PC-9 (cell line): ENCODE measurements around the gene SART3. TPM values are rescaled to one million over a fixed set of nuclear protein-coding genes. Genes with fewer than 3 reads are reported as not detected.

ENCODE experiments used
- BruUV-seq: library from RNA; stranded (reverse); fragments of 400-500 nt; replicated peaks from 2 replicates; lab custom pipeline; 2021; lab: Mats Ljungman, UMichigan
- CTCF ChIA-PET: fragments of 300-600 bp; sonication (Branson Sonifier 250); formaldehyde crosslinking; loops from one replicate; lab custom pipeline; 2022; ENCODE audit warnings: antibody characterized with exemption; lab: Charles Lee
- POLR2A ChIA-PET: fragments of 300-600 bp; sonication (Branson Sonifier 250); formaldehyde crosslinking; loops from one replicate; lab custom pipeline; 2022; ENCODE audit warnings: antibody characterized with exemption; ENCODE audit not compliant: unreplicated experiment; lab: Charles Lee
- DNase-seq, 2 experiments: peaks; one replicate each; pipeline versions ENCODE4 v3.0.0 to v3.0.0-alpha.2; 2015 to 2022; ENCODE audit warnings: mixed read lengths in 1 of 2
- H2AFZ ChIP-seq: fragments of 200-600 bp; sonication (generic); 2 replicates; pipeline ENCODE4 v1.8.1; 2017; ENCODE audit warnings: antibody characterized with exemption
- H3F3A ChIP-seq: fragments of 200-600 bp; sonication (generic); 2 replicates; pipeline ENCODE4 v1.8.1; 2017; ENCODE audit warnings: antibody characterized with exemption, mild to moderate bottlenecking, low read depth; ENCODE audit not compliant: insufficient read depth
- H3K27ac ChIP-seq: fragments of 200-600 bp; sonication (generic); 2 replicates; pipeline ENCODE4 v1.6.1; 2016; ENCODE audit warnings: mixed run types
- H3K27me3 ChIP-seq: fragments of 200-600 bp; sonication (generic); 2 replicates; pipeline ENCODE4 v1.6.1; 2016; ENCODE audit warnings: low read depth, mixed run types; ENCODE audit not compliant: insufficient read depth
- H3K36me3 ChIP-seq: fragments of 200-600 bp; sonication (generic); 2 replicates; pipeline ENCODE4 v1.6.1; 2016; ENCODE audit warnings: low read depth, mixed run types
- H3K4me1 ChIP-seq: fragments of 200-600 bp; sonication (generic); replicated peaks from 2 replicates; pipeline ENCODE4 v1.6.1; 2016; ENCODE audit warnings: mixed run types; ENCODE audit not compliant: insufficient read depth
- H3K4me2 ChIP-seq: fragments of 200-600 bp; sonication (generic); 2 replicates; pipeline ENCODE4 v1.6.1; 2017; ENCODE audit warnings: mixed run types
- H3K4me3 ChIP-seq: fragments of 200-600 bp; sonication (generic); 2 replicates; pipeline ENCODE4 v1.6.1; 2016; ENCODE audit warnings: mixed run types
- H3K79me2 ChIP-seq: fragments of 200-600 bp; sonication (generic); 2 replicates; pipeline ENCODE4 v1.6.1; 2017; ENCODE audit warnings: low read depth, mixed run types
- H3K9me2 ChIP-seq: fragments of 200-600 bp; sonication (generic); 2 replicates; pipeline ENCODE4 v1.8.1; 2017; ENCODE audit warnings: mild to moderate bottlenecking; ENCODE audit not compliant: insufficient read depth
- H3K9me3 ChIP-seq: fragments of 200-600 bp; sonication (generic); 2 replicates; pipeline ENCODE4 v1.8.1; 2016; ENCODE audit warnings: low read depth; ENCODE audit not compliant: insufficient read depth
- H4K20me1 ChIP-seq: fragments of 200-600 bp; sonication (generic); 2 replicates; pipeline ENCODE4 v1.8.1; 2017; ENCODE audit not compliant: insufficient read depth
- EZH2 ChIP-seq: fragments of 200-600 bp; sonication (generic); IDR thresholded peaks from 2 replicates; pipeline ENCODE4 v1.8.0; 2017; ENCODE audit warnings: antibody characterized with exemption, low read depth
- intact Hi-C: fragments of 100-400 bp; cut with micrococcal nuclease; formaldehyde crosslinking; loops from one replicate; pipeline ENCODE4 v1.10.0; 2022; ENCODE audit not compliant: unreplicated experiment
- total RNA-seq: library from RNA; stranded (reverse); gene quantifications from 2 replicates; pipeline ENCODE4 v1.2.3, GENCODE V29; 2021
- TF ChIP-seq, protein P1 (sequence below): fragments of 200-600 bp; sonication (generic); conservative IDR thresholded peaks from 2 replicates; pipeline ENCODE4 v1.6.1; 2017; ENCODE audit warnings: mixed run types, antibody characterized with exemption, mild to moderate bottlenecking, moderate library complexity

The SART3 gene
- total RNA-seq, 1 experiment from 2014 or later, result 49.3 TPM

DNA sequence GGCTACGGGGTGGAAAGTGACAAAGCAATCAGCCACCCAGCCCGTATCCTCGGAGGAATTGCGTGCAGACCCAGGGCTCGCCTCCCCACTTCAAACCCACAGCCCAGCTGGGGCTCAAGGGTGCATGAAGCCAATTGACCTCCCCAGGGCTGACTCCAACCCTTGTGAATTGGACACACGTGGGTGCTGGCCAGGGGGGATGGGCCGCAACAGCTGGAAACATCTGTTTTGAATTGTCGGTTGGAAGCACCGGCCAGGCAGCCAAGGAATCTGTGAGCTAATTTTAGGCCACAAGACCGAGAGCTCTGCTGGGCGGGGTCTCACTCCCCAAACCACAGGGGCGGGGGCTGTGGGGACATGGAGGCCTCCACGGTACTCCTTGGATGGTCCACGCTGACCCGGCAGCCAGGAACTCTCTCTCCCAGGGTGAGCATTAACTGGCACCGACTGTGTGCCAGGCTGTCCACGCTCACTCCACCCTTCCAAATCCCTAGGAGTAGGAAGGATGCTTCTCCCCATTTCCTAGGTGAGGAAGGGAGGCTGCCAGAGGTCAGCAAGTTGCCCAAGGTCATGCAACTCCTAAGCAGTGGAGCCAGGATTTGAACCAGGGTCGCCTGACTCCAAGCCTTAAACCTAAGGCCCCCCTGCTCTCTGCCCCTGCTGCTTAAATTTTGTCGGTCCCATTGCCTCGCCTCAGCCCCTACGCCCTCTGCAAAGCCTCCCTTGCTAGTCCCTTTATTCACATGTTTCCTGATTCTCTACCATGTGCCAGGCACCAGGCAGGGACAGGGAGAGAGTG lies 48.8 kb upstream of the SART3 start:
- H3K27me3 ChIP-seq, result no peaks in the 10 kb centered on the region
- ChIA-PET POLR2A (no interaction called here), CTCF (no interaction called here)
- H3K79me2 ChIP-seq, result no peaks in the 10 kb centered on the region
- no peak overlapping the region for H3K4me2 ChIP-seq
- BruUV-seq, result no TSS peak
- no peaks in the 10 kb centered on the region for H3K36me3 ChIP-seq
- TF ChIP-seq EZH2, result no peak
- TF ChIP-seq, protein P1, sequence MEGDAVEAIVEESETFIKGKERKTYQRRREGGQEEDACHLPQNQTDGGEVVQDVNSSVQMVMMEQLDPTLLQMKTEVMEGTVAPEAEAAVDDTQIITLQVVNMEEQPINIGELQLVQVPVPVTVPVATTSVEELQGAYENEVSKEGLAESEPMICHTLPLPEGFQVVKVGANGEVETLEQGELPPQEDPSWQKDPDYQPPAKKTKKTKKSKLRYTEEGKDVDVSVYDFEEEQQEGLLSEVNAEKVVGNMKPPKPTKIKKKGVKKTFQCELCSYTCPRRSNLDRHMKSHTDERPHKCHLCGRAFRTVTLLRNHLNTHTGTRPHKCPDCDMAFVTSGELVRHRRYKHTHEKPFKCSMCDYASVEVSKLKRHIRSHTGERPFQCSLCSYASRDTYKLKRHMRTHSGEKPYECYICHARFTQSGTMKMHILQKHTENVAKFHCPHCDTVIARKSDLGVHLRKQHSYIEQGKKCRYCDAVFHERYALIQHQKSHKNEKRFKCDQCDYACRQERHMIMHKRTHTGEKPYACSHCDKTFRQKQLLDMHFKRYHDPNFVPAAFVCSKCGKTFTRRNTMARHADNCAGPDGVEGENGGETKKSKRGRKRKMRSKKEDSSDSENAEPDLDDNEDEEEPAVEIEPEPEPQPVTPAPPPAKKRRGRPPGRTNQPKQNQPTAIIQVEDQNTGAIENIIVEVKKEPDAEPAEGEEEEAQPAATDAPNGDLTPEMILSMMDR, result no peak
- H3K9me2 ChIP-seq, result no peaks in the 10 kb centered on the region
- no peaks in the 10 kb centered on the region for H3F3A ChIP-seq
- no peak overlapping the region for H3K4me3 ChIP-seq
- no peaks in the 10 kb centered on the region for H4K20me1 ChIP-seq
- intact Hi-C loops, result loop anchor here (10.0 kb wide), 2 partner anchors 95 to 695 kb away; partner anchors contain the start of gene FICD
- no peaks in the 10 kb centered on the region for H3K9me3 ChIP-seq
- no peak overlapping the region for H2AFZ ChIP-seq
- DNase-seq, result no peak
- H3K27ac ChIP-seq, result no peak overlapping the region
- H3K4me1 ChIP-seq, result 0 out of 2 replicates have a peak, but pooled peaks cover 5% of the 10 kb centered on the region

DNA sequence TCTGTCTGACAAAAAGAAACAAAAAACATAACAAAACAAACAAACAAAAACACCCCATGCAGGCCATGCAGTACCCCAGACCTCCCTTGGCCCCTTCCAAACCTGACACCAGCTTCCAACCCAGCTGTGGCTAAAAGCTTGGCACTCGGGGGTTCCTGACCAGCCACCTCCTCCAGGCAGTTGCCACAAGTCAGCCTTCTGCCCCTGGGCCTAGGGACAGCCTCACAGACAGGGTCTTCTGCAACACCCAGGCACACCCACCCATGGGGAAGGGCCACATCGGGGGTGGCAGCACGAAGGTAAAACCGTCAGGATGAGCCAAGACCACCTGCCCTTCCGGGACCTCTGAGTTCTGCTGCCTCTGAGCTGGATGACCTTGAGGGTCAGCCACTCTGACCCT lies 47.6 kb upstream of the SART3 start:
- ChIA-PET CTCF (no interaction called here), POLR2A (no interaction called here)
- H3K79me2 ChIP-seq, result no peaks in the 10 kb centered on the region
- no peaks in the 10 kb centered on the region for H3F3A ChIP-seq
- TF ChIP-seq, protein P1, result no peak
- TF ChIP-seq EZH2, result no peak
- no peak overlapping the region for H2AFZ ChIP-seq
- no peaks in the 10 kb centered on the region for H3K9me3 ChIP-seq
- no peaks in the 10 kb centered on the region for H3K36me3 ChIP-seq
- H3K27me3 ChIP-seq, result no peaks in the 10 kb centered on the region
- no peaks in the 10 kb centered on the region for H4K20me1 ChIP-seq
- H3K4me2 ChIP-seq, result no peak overlapping the region
- H3K4me1 ChIP-seq, result 0 out of 2 replicates have a peak, but pooled peaks cover 5% of the 10 kb centered on the region
- H3K9me2 ChIP-seq, result no peaks in the 10 kb centered on the region
- H3K4me3 ChIP-seq, result no peak overlapping the region
- H3K27ac ChIP-seq, result no peak overlapping the region
- intact Hi-C loops, result no loop called here
- BruUV-seq, result no TSS peak
- no peak for DNase-seq

DNA sequence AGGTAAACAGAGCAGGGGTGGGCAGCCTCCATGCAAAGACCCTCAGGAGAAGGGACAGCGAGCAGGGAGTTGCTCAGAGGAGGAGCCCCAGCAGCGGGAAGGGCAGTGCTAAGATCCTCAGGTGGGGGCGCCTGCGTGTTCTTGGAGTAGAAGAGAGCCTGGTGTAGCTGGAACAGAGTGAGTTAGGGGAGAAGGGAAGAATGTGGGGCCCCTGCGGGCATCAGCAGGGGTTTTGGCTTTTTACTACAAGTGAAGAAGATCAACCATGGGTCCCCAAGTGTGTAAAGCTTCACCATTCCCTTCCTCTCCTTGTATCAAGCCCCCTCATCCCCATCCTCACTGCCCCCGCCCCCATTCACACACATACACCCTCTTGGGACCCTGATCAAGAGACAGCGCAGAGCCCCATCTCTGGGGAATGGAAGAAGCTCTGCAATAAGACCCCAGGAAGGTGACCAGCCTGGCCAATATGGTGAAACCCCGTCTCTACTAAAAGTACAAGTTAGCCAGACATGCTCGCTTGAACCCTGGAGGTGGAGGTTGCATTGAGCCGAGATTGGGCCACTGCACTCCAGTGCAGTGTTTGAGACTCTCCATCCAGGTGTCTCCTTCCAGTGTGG lies 47.1 kb upstream of the SART3 start:
- Histone ChIP-seq H3K4me2 (no peak overlapping the region), H3K4me3 (no peak overlapping the region), H2AFZ (no peak overlapping the region), H3K9me2 (no peaks in the 10 kb centered on the region), H3K79me2 (no peaks in the 10 kb centered on the region), H3K4me1 (0 out of 2 replicates have a peak, but pooled peaks cover 5% of the 10 kb centered on the region), H3F3A (no peaks in the 10 kb centered on the region), H4K20me1 (no peaks in the 10 kb centered on the region), H3K27ac (no peak overlapping the region), H3K36me3 (no peaks in the 10 kb centered on the region), H3K27me3 (no peaks in the 10 kb centered on the region), H3K9me3 (no peaks in the 10 kb centered on the region)
- no TSS peak for BruUV-seq
- POLR2A ChIA-PET, result no interaction called here
- CTCF ChIA-PET, result no interaction called here
- TF ChIP-seq EZH2, result no peak
- TF ChIP-seq, protein P1, result no peak
- no peak for DNase-seq
- intact Hi-C loops, result no loop called here
